UCSD-AML1 (cell line): ENCODE results near the gene ATP2B3.

Experiments used
- DNase-seq: peaks from one replicate; lab custom pipeline; 2025; ENCODE audit not compliant: unreplicated experiment; lab: John Stamatoyannopoulos, UW

ATP2B3 gene

GRCh38 chrX:153564047-153564606 lies 46.7 kb downstream of the ATP2B3 start:
- no peak for DNase-seq

GRCh38 chrX:153565996-153566580 lies 48.6 kb downstream of the ATP2B3 start:
- no peak for DNase-seq

GRCh38 chrX:153568451-153569011 lies 51.1 kb downstream of the ATP2B3 start:
- DNase-seq = no peak

GRCh38 chrX:153569475-153569874 lies 52.0 kb downstream of the ATP2B3 start:
- no peak for DNase-seq

GRCh38 chrX:153571534-153571908 lies 54.1 kb downstream of the ATP2B3 start:
- no peak for DNase-seq

GRCh38 chrX:153572601-153573000 lies 55.2 kb downstream of the ATP2B3 start:
- no peak for DNase-seq

- no peak for DNase-seq
These were observed 56.5 kb downstream of the ATP2B3 start for GRCh38 chrX:153573984-153574383.

GRCh38 chrX:153576239-153576870 lies 58.9 kb downstream of the ATP2B3 start:
- no peak for DNase-seq

GRCh38 chrX:153576961-153577360 lies 59.5 kb downstream of the ATP2B3 start:
- DNase-seq = no peak

GRCh38 chrX:153578200-153578835 lies 60.9 kb downstream of the ATP2B3 start:
- no peak for DNase-seq

GRCh38 chrX:153578889-153579288 lies 61.4 kb downstream of the ATP2B3 start:
- no peak for DNase-seq

GRCh38 chrX:153580700-153581386 lies 63.4 kb downstream of the ATP2B3 start:
- peak; percentile 49 for DNase-seq

- peak; percentile 72 for DNase-seq
These were observed 65.5 kb downstream of the ATP2B3 start for GRCh38 chrX:153582896-153583295.

GRCh38 chrX:153583433-153583832 lies 66.0 kb downstream of the ATP2B3 start:
- DNase-seq = no peak

- no peak for DNase-seq
These were observed 68.4 kb downstream of the ATP2B3 start for GRCh38 chrX:153585827-153586226.

GRCh38 chrX:153587342-153587741 lies 69.9 kb downstream of the ATP2B3 start:
- no peak for DNase-seq

- no peak for DNase-seq
These were observed 70.8 kb downstream of the ATP2B3 start for GRCh38 chrX:153588021-153588781.

- no peak for DNase-seq
These were observed 71.5 kb downstream of the ATP2B3 start for GRCh38 chrX:153588782-153589446.

- DNase-seq = no peak
These were observed 73.8 kb downstream of the ATP2B3 start for GRCh38 chrX:153590961-153591956.
